ENCODE results near the gene PLEKHG3. TPM values are rescaled to one million over a fixed set of nuclear protein-coding genes. Genes with fewer than 3 reads are reported as not detected.

PLEKHG3 gene
- total RNA-seq, 1 donor from 2014 or later = 16.7 TPM

GRCh38 chr14:64722842-64723447 is 18.7 kb downstream of the PLEKHG3 start:
- Histone ChIP-seq H3K9me3 (ENCODE audit: control insufficient read depth in 3 of 3, low read length in 3 of 3) (no peaks in the 10 kb centered on the region), H3K9ac (ENCODE audit: low read depth in 1 of 3, low read length in 3 of 3) (no peak overlapping the region), H3K4me3 (ENCODE audit: low read length in 3 of 3) (no peak overlapping the region), H3K4me1 (ENCODE audit: control insufficient read depth in 3 of 3, insufficient read depth in 3 of 3, low read length in 3 of 3) (peaks cover 32 to 52% (median 46%) of the 10 kb centered on the region in 3 donors), H3K27me3 (ENCODE audit: control insufficient read depth in 3 of 3, insufficient read depth in 3 of 3, low read length in 3 of 3) (no peaks in the 10 kb centered on the region), H3K36me3 (ENCODE audit: control insufficient read depth in 3 of 3, insufficient read depth in 3 of 3, low read length in 3 of 3) (peaks cover 3% of the 10 kb centered on the region in 3 donors), H3K27ac (ENCODE audit: low read depth, low read length) (no peak overlapping the region)

GRCh38 chr14:64723691-64724577 is 19.7 kb downstream of the PLEKHG3 start:
- Histone ChIP-seq H3K9me3 (ENCODE audit: control insufficient read depth in 3 of 3, low read length in 3 of 3) (no peaks in the 10 kb centered on the region), H3K27me3 (ENCODE audit: control insufficient read depth in 3 of 3, insufficient read depth in 3 of 3, low read length in 3 of 3) (no peaks in the 10 kb centered on the region), H3K27ac (ENCODE audit: low read depth, low read length) (no peak overlapping the region), H3K4me3 (ENCODE audit: low read length in 3 of 3) (no peak overlapping the region), H3K9ac (ENCODE audit: low read depth in 1 of 3, low read length in 3 of 3) (no peak overlapping the region), H3K4me1 (ENCODE audit: control insufficient read depth in 3 of 3, insufficient read depth in 3 of 3, low read length in 3 of 3) (peaks cover 23 to 46% (median 40%) of the 10 kb centered on the region in 3 donors), H3K36me3 (ENCODE audit: control insufficient read depth in 3 of 3, insufficient read depth in 3 of 3, low read length in 3 of 3) (peaks cover 5 to 11% (median 7%) of the 10 kb centered on the region in 3 donors)

DNA sequence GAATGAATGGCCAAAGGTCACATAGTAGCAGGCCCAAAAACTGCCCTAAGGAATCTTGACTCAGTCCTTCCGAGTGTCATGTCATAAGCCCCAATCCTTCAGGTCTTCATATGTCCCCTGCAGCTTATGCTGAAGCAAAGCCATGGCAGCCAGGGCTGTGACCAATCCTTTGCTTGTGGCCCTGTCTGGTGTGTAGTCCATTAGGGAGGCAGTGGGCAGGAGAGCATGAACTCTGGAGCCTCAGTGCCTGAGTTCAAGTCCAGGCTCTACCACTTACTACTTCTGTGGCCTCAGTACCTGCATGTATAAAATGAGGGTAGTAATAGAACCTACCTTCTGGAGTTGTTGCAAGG is 20.3 kb downstream of the PLEKHG3 start:
- Histone ChIP-seq H3K36me3 (ENCODE audit: control insufficient read depth in 3 of 3, insufficient read depth in 3 of 3, low read length in 3 of 3) (peaks cover 5 to 13% (median 8%) of the 10 kb centered on the region in 3 donors), H3K4me3 (ENCODE audit: low read length in 3 of 3) (no peak overlapping the region), H3K9ac (ENCODE audit: low read depth in 1 of 3, low read length in 3 of 3) (no peak overlapping the region), H3K27me3 (ENCODE audit: control insufficient read depth in 3 of 3, insufficient read depth in 3 of 3, low read length in 3 of 3) (no peaks in the 10 kb centered on the region), H3K27ac (ENCODE audit: low read depth, low read length) (no peak overlapping the region), H3K4me1 (ENCODE audit: control insufficient read depth in 3 of 3, insufficient read depth in 3 of 3, low read length in 3 of 3) (peaks cover 29 to 47% (median 45%) of the 10 kb centered on the region in 3 donors), H3K9me3 (ENCODE audit: control insufficient read depth in 3 of 3, low read length in 3 of 3) (no peaks in the 10 kb centered on the region)

DNA sequence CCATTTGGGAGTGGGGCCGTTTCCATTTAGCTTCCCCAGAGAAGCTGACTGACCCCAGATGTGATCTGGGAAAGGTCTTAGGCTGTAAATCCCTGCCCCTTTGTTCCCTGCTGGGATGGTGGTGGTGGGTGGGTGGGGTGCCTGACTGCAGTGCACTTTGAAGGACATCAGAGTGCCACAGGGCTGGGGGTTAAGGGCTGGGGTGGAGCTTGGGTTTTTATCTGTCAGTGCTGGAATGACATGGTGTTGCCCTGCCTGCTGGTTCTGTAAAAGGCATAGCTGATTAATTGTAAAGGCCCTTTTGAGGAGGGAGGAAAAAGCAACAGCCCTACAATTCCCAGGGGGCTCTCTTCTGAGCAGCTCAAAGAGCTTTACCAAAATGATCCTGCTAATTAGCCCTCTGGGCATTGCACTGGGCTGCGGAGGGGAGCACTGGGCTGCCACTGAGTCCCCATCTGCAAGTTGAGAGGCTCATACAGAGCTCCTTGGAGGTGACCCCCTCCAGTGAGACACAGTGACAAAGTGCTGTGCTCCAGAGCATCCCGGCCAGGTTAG is 21.1 kb downstream of the PLEKHG3 start:
- H3K4me1 ChIP-seq (ENCODE audit: control insufficient read depth in 3 of 3, insufficient read depth in 3 of 3, low read length in 3 of 3) = peaks cover 26 to 45% (median 42%) of the 10 kb centered on the region in 3 donors

GRCh38 chr14:64725879-64726584 is 21.8 kb downstream of the PLEKHG3 start:
- Histone ChIP-seq H3K9me3 (ENCODE audit: control insufficient read depth in 3 of 3, low read length in 3 of 3) (no peaks in the 10 kb centered on the region), H3K36me3 (ENCODE audit: control insufficient read depth in 3 of 3, insufficient read depth in 3 of 3, low read length in 3 of 3) (peaks cover 5 to 13% (median 10%) of the 10 kb centered on the region in 3 donors), H3K4me3 (ENCODE audit: low read length in 3 of 3) (no peak overlapping the region), H3K27ac (ENCODE audit: low read depth, low read length) (no peak overlapping the region), H3K27me3 (ENCODE audit: control insufficient read depth in 3 of 3, insufficient read depth in 3 of 3, low read length in 3 of 3) (no peaks in the 10 kb centered on the region), H3K4me1 (ENCODE audit: control insufficient read depth in 3 of 3, insufficient read depth in 3 of 3, low read length in 3 of 3) (peaks cover 22 to 40% (median 38%) of the 10 kb centered on the region in 3 donors), H3K9ac (ENCODE audit: low read depth in 1 of 3, low read length in 3 of 3) (no peak overlapping the region)

More for the DNA sequence above, 21.1 kb downstream of the PLEKHG3 start:
- Histone ChIP-seq H3K36me3 (ENCODE audit: control insufficient read depth in 3 of 3, insufficient read depth in 3 of 3, low read length in 3 of 3) (peaks cover 5 to 13% (median 8%) of the 10 kb centered on the region in 3 donors), H3K27ac (ENCODE audit: low read depth, low read length) (no peak overlapping the region), H3K9me3 (ENCODE audit: control insufficient read depth in 3 of 3, low read length in 3 of 3) (no peaks in the 10 kb centered on the region), H3K4me3 (ENCODE audit: low read length in 3 of 3) (no peak overlapping the region), H3K27me3 (ENCODE audit: control insufficient read depth in 3 of 3, insufficient read depth in 3 of 3, low read length in 3 of 3) (no peaks in the 10 kb centered on the region), H3K9ac (ENCODE audit: low read depth in 1 of 3, low read length in 3 of 3) (no peak overlapping the region)

GRCh38 chr14:64726585-64726890 is 22.3 kb downstream of the PLEKHG3 start:
- H3K4me3 ChIP-seq (ENCODE audit: low read length in 3 of 3) = no peak overlapping the region
- H3K9ac ChIP-seq (ENCODE audit: low read depth in 1 of 3, low read length in 3 of 3) = no peak overlapping the region
- H3K36me3 ChIP-seq (ENCODE audit: control insufficient read depth in 3 of 3, insufficient read depth in 3 of 3, low read length in 3 of 3) = peaks cover 5 to 15% (median 11%) of the 10 kb centered on the region in 3 donors
- no peaks in the 10 kb centered on the region for H3K27me3 ChIP-seq (ENCODE audit: control insufficient read depth in 3 of 3, insufficient read depth in 3 of 3, low read length in 3 of 3)
- no peak overlapping the region for H3K27ac ChIP-seq (ENCODE audit: low read depth, low read length)
- no peaks in the 10 kb centered on the region for H3K9me3 ChIP-seq (ENCODE audit: control insufficient read depth in 3 of 3, low read length in 3 of 3)
- peaks cover 17 to 35% (median 33%) of the 10 kb centered on the region in 3 donors for H3K4me1 ChIP-seq (ENCODE audit: control insufficient read depth in 3 of 3, insufficient read depth in 3 of 3, low read length in 3 of 3)

GRCh38 chr14:64727551-64728071 is 23.4 kb downstream of the PLEKHG3 start:
- Histone ChIP-seq H3K4me3 (ENCODE audit: low read length in 3 of 3) (no peak overlapping the region), H3K9me3 (ENCODE audit: control insufficient read depth in 3 of 3, low read length in 3 of 3) (no peaks in the 10 kb centered on the region), H3K4me1 (ENCODE audit: control insufficient read depth in 3 of 3, insufficient read depth in 3 of 3, low read length in 3 of 3) (peaks cover 10 to 30% (median 29%) of the 10 kb centered on the region in 3 donors), H3K27ac (ENCODE audit: low read depth, low read length) (no peak overlapping the region), H3K9ac (ENCODE audit: low read depth in 1 of 3, low read length in 3 of 3) (no peak overlapping the region), H3K36me3 (ENCODE audit: control insufficient read depth in 3 of 3, insufficient read depth in 3 of 3, low read length in 3 of 3) (peaks cover 5 to 22% (median 16%) of the 10 kb centered on the region in 3 donors), H3K27me3 (ENCODE audit: control insufficient read depth in 3 of 3, insufficient read depth in 3 of 3, low read length in 3 of 3) (no peaks in the 10 kb centered on the region)

DNA sequence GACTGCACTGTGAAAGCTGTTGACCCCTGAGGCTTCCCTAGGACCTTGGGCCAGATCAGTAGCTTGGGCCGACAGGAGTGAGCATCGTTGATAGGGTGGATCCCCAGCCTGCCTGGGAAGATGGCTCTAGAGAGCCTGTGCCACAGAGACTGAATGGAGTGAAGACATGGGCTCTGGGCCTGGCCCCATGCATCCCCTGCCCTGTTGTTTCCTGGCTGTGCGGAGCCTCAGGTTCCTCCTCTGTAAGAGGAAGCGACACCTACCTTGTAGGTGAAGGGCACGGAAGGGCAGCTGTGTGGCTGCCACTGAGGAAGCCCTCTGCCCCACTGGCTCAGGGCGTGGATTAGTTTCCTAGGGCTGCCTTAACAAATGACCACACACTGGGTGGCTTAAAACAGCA is 23.9 kb downstream of the PLEKHG3 start:
- H3K9me3 ChIP-seq (ENCODE audit: control insufficient read depth in 3 of 3, low read length in 3 of 3) = no peaks in the 10 kb centered on the region
- no peak overlapping the region for H3K4me3 ChIP-seq (ENCODE audit: low read length in 3 of 3)
- H3K27ac ChIP-seq (ENCODE audit: low read depth, low read length) = no peak overlapping the region
- H3K36me3 ChIP-seq (ENCODE audit: control insufficient read depth in 3 of 3, insufficient read depth in 3 of 3, low read length in 3 of 3) = peaks cover 5 to 22% (median 16%) of the 10 kb centered on the region in 3 donors
- peaks cover 9 to 27% (median 26%) of the 10 kb centered on the region in 3 donors for H3K4me1 ChIP-seq (ENCODE audit: control insufficient read depth in 3 of 3, insufficient read depth in 3 of 3, low read length in 3 of 3)
- H3K9ac ChIP-seq (ENCODE audit: low read depth in 1 of 3, low read length in 3 of 3) = no peak overlapping the region
- H3K27me3 ChIP-seq (ENCODE audit: control insufficient read depth in 3 of 3, insufficient read depth in 3 of 3, low read length in 3 of 3) = no peaks in the 10 kb centered on the region

DNA sequence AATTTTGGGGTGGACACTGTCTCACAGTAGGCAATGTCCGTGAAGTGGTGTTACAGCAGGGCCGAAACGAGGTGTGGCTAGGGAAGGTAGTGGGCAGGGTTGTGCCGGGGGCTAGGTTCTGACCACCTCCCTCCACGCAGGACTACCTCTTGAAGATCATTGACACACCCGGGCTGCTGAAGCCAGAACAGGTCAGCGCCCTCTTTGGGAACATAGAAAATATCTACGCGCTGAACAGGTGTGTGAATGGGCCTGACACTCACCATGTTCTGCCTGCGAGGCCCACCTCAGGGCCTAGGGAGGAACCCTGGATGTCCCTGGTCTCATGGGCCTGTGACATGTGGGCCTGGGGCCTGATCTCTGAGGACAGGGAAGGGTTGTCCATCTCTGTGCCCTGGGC is 24.6 kb downstream of the PLEKHG3 start:
- no peak overlapping the region for H3K4me3 ChIP-seq (ENCODE audit: low read length in 3 of 3)
- H3K27me3 ChIP-seq (ENCODE audit: control insufficient read depth in 3 of 3, insufficient read depth in 3 of 3, low read length in 3 of 3) = no peaks in the 10 kb centered on the region
- no peak overlapping the region for H3K9ac ChIP-seq (ENCODE audit: low read depth in 1 of 3, low read length in 3 of 3)
- H3K9me3 ChIP-seq (ENCODE audit: control insufficient read depth in 3 of 3, low read length in 3 of 3) = no peaks in the 10 kb centered on the region
- no peak overlapping the region for H3K27ac ChIP-seq (ENCODE audit: low read depth, low read length)
- peaks cover 9 to 24% (median 22%) of the 10 kb centered on the region in 3 donors for H3K4me1 ChIP-seq (ENCODE audit: control insufficient read depth in 3 of 3, insufficient read depth in 3 of 3, low read length in 3 of 3)
- peaks cover 5 to 22% (median 16%) of the 10 kb centered on the region in 3 donors for H3K36me3 ChIP-seq (ENCODE audit: control insufficient read depth in 3 of 3, insufficient read depth in 3 of 3, low read length in 3 of 3)

Data from skeletal muscle tissue (tissue), 4 donors.